CD4-positive, alpha-beta T cell treated with Interleukin-10 for 1 hour (primary cell): Measurements from ENCODE around the gene HTRA1.

Experiments used
- DNase-seq: peaks from one replicate; pipeline ENCODE4 v3.0.0-alpha.2; 2020

The HTRA1 gene

GRCh38 chr10:122521011-122521410, 59.7 kb downstream of the HTRA1 start:
- no peak for DNase-seq

GRCh38 chr10:122524811-122525210, 63.5 kb downstream of the HTRA1 start:
- DNase-seq = no peak

GRCh38 chr10:122525788-122526187, 64.4 kb downstream of the HTRA1 start:
- peak; percentile 45 for DNase-seq

- no peak for DNase-seq
Observed at GRCh38 chr10:122526892-122527291, 65.5 kb downstream of the HTRA1 start.

- no peak for DNase-seq
Observed at GRCh38 chr10:122530177-122530576, 68.8 kb downstream of the HTRA1 start.

- DNase-seq = no peak
Observed at GRCh38 chr10:122531261-122531660, 69.9 kb downstream of the HTRA1 start.

GRCh38 chr10:122531939-122532338, 70.6 kb downstream of the HTRA1 start:
- no peak for DNase-seq

GRCh38 chr10:122532601-122533296, 71.4 kb downstream of the HTRA1 start:
- no peak for DNase-seq

- DNase-seq = no peak
Observed at GRCh38 chr10:122537545-122537944, 76.2 kb downstream of the HTRA1 start.

- peak; percentile 34 for DNase-seq
Observed at GRCh38 chr10:122541541-122542002, 80.2 kb downstream of the HTRA1 start.

- DNase-seq = no peak
Observed at GRCh38 chr10:122543676-122544445, 82.5 kb downstream of the HTRA1 start.

GRCh38 chr10:122544493-122544892, 83.1 kb downstream of the HTRA1 start:
- DNase-seq = peak; percentile 52

- no peak for DNase-seq
Observed at GRCh38 chr10:122546242-122546641, 84.9 kb downstream of the HTRA1 start.

- DNase-seq = no peak
Observed at GRCh38 chr10:122548407-122549085, 87.2 kb downstream of the HTRA1 start.

- DNase-seq = no peak
Observed at GRCh38 chr10:122549636-122550035, 88.3 kb downstream of the HTRA1 start.

GRCh38 chr10:122550427-122550826, 89.1 kb downstream of the HTRA1 start:
- no peak for DNase-seq

GRCh38 chr10:122550983-122551382, 89.6 kb downstream of the HTRA1 start:
- no peak for DNase-seq

- DNase-seq = peak; percentile 58
Observed at GRCh38 chr10:122551450-122551849, 90.1 kb downstream of the HTRA1 start.

- no peak for DNase-seq
Observed at GRCh38 chr10:122553341-122553740, 92.0 kb downstream of the HTRA1 start.

- no peak for DNase-seq
Observed at GRCh38 chr10:122554131-122555036, 93.0 kb downstream of the HTRA1 start.

- DNase-seq = no peak
Observed at GRCh38 chr10:122555442-122555841, 94.1 kb downstream of the HTRA1 start.

- DNase-seq = no peak
Observed at GRCh38 chr10:122557516-122557915, 96.2 kb downstream of the HTRA1 start.

GRCh38 chr10:122558452-122558851, 97.1 kb downstream of the HTRA1 start:
- DNase-seq = peak; percentile 38
